ENCODE measurements around the gene ABCB4. TPM values are rescaled to one million over a fixed set of nuclear protein-coding genes. Genes with fewer than 3 reads are reported as not detected.

ABCB4 gene
- total RNA-seq, 2 experiments from 2014 or later, result 1.2 TPM; not detected in 1

DNA sequence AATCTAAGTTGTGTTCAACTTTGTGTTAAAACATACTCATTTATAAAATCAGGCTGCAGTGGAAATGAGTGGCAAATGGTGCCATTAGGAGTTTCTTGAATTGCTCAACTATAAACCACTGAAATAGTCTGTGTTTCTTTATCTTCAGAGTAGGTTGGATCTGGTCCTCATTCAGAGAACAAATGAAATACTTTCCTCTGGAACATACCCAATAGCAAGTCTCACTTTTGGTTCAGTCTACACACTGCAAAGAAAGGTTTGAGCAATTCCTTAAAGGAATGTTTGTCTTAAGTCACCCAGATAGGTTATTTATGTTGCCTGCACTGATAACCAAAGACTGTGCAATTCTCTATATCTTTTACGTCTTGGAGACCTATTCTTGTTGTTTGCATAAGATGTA, 62.5 kb downstream of the ABCB4 start:
- Histone ChIP-seq H3K27ac (ENCODE audit: low read depth, low read length, poor library complexity, severe bottlenecking) (no peak overlapping the region), H3K79me2 (ENCODE audit: insufficient read depth, low read depth, low read length) (no peaks in the 10 kb centered on the region), H3K4me2 (ENCODE audit: low read length) (no peak overlapping the region), H3K4me1 (ENCODE audit: insufficient read depth, low read length, poor library complexity, severe bottlenecking) (no peaks in the 10 kb centered on the region), H4K20me1 (ENCODE audit: insufficient read depth, low read length) (no peaks in the 10 kb centered on the region), H3K4me3 (ENCODE audit: low read depth, low read length, poor library complexity, severe bottlenecking) (no peak overlapping the region), H2AFZ (ENCODE audit: low read length) (no peak overlapping the region), H3K9me2 (ENCODE audit: insufficient read depth, low read length) (no peaks in the 10 kb centered on the region), H3K36me3 (ENCODE audit: insufficient read depth, low read length) (no peaks in the 10 kb centered on the region), H3K9me3 (ENCODE audit: low read length) (no peaks in the 10 kb centered on the region)
- no TSS peak for BruUV-seq (replicated peaks)
- TF ChIP-seq, protein P1, sequence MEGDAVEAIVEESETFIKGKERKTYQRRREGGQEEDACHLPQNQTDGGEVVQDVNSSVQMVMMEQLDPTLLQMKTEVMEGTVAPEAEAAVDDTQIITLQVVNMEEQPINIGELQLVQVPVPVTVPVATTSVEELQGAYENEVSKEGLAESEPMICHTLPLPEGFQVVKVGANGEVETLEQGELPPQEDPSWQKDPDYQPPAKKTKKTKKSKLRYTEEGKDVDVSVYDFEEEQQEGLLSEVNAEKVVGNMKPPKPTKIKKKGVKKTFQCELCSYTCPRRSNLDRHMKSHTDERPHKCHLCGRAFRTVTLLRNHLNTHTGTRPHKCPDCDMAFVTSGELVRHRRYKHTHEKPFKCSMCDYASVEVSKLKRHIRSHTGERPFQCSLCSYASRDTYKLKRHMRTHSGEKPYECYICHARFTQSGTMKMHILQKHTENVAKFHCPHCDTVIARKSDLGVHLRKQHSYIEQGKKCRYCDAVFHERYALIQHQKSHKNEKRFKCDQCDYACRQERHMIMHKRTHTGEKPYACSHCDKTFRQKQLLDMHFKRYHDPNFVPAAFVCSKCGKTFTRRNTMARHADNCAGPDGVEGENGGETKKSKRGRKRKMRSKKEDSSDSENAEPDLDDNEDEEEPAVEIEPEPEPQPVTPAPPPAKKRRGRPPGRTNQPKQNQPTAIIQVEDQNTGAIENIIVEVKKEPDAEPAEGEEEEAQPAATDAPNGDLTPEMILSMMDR (conservative IDR thresholded peaks at IDR 0.05; ENCODE audit: low read length), result no peak
- no peak for TF ChIP-seq EZH2phosphoT487 (IDR thresholded peaks at IDR 0.05; ENCODE audit: borderline replicate concordance, low read depth, low read length)
- intact Hi-C loops (cut with micrococcal nuclease; ENCODE audit: unreplicated experiment), result no loop called here
- no peak for DNase-seq (ENCODE audit: low spot score)
- CTCF ChIA-PET (ENCODE audit: unreplicated experiment), result no interaction called here
- POLR2A ChIA-PET, result interaction anchor here (0.6 to 1.0 kb wide), 2 partner anchors 111 to 247 kb away, joined by 3 to 5 read pairs; no protein-coding TSS in a partner anchor

DNA sequence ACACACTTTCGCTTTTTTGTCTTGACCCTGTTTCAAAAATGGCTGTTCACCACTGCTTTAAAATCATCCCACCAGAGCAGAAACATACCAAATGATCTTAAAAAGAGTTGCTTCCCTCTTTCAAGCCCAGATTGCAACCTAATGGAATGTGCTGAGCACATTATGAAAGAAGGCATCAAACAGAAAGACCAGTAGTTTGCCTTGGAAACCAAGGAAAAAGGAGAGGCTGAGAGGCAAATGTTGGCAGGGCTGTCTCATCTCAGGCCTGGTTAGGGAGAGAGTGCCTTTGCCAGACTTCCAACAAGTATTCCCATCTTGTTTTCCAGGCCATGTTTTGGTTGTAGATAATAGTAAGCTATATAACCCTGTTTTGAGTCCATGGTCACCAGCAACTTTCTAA, 64.3 kb downstream of the ABCB4 start:
- Histone ChIP-seq H2AFZ (ENCODE audit: low read length) (no peak overlapping the region), H3K9me2 (ENCODE audit: insufficient read depth, low read length) (no peaks in the 10 kb centered on the region), H4K20me1 (ENCODE audit: insufficient read depth, low read length) (no peaks in the 10 kb centered on the region), H3K4me2 (ENCODE audit: low read length) (no peak overlapping the region), H3K9me3 (ENCODE audit: low read length) (no peaks in the 10 kb centered on the region), H3K79me2 (ENCODE audit: insufficient read depth, low read depth, low read length) (no peaks in the 10 kb centered on the region), H3K4me3 (ENCODE audit: low read depth, low read length, poor library complexity, severe bottlenecking) (no peak overlapping the region), H3K27ac (ENCODE audit: low read depth, low read length, poor library complexity, severe bottlenecking) (no peak overlapping the region), H3K4me1 (ENCODE audit: insufficient read depth, low read length, poor library complexity, severe bottlenecking) (no peaks in the 10 kb centered on the region), H3K36me3 (ENCODE audit: insufficient read depth, low read length) (no peaks in the 10 kb centered on the region)
- ChIA-PET POLR2A (interaction anchor here (1.0 to 2.7 kb wide), 3 partner anchors 8 to 50 kb away, joined by 3 to 11 read pairs (median 3); no protein-coding TSS in a partner anchor), CTCF (ENCODE audit: unreplicated experiment) (no interaction called here)
- TF ChIP-seq, protein P1 (conservative IDR thresholded peaks at IDR 0.05; ENCODE audit: low read length), result no peak
- TF ChIP-seq EZH2phosphoT487 (IDR thresholded peaks at IDR 0.05; ENCODE audit: borderline replicate concordance, low read depth, low read length), result no peak
- no peak for DNase-seq (ENCODE audit: low spot score)
- intact Hi-C loops (cut with micrococcal nuclease; ENCODE audit: unreplicated experiment), result no loop called here
- BruUV-seq (replicated peaks), result no TSS peak

- Histone ChIP-seq H4K20me1 (ENCODE audit: insufficient read depth, low read length) (no peaks in the 10 kb centered on the region), H3K9me3 (ENCODE audit: low read length) (no peaks in the 10 kb centered on the region), H3K4me2 (ENCODE audit: low read length) (no peak overlapping the region), H3K36me3 (ENCODE audit: insufficient read depth, low read length) (no peaks in the 10 kb centered on the region), H2AFZ (ENCODE audit: low read length) (no peak overlapping the region), H3K4me3 (ENCODE audit: low read depth, low read length, poor library complexity, severe bottlenecking) (no peak overlapping the region), H3K4me1 (ENCODE audit: insufficient read depth, low read length, poor library complexity, severe bottlenecking) (no peaks in the 10 kb centered on the region), H3K79me2 (ENCODE audit: insufficient read depth, low read depth, low read length) (no peaks in the 10 kb centered on the region), H3K9me2 (ENCODE audit: insufficient read depth, low read length) (no peaks in the 10 kb centered on the region), H3K27ac (ENCODE audit: low read depth, low read length, poor library complexity, severe bottlenecking) (no peak overlapping the region)
- intact Hi-C loops (cut with micrococcal nuclease; ENCODE audit: unreplicated experiment), result loop anchor here (10.0 kb wide), 1 partner anchor 280 kb away; no protein-coding TSS in a partner anchor
- no peak for DNase-seq (ENCODE audit: low spot score)
- TF ChIP-seq, protein P1 (conservative IDR thresholded peaks at IDR 0.05; ENCODE audit: low read length), result no peak
- no peak for TF ChIP-seq EZH2phosphoT487 (IDR thresholded peaks at IDR 0.05; ENCODE audit: borderline replicate concordance, low read depth, low read length)
- no TSS peak for BruUV-seq (replicated peaks)
- POLR2A ChIA-PET, result interaction anchor here (1.0 to 1.9 kb wide), 3 partner anchors 10 to 60 kb away, joined by 5 to 7 read pairs (median 6); partner anchors contain the start of gene CROT
- CTCF ChIA-PET (ENCODE audit: unreplicated experiment), result no interaction called here
Observed at GRCh38 chr7:87404674-87405073, 70.8 kb downstream of the ABCB4 start.
